NOMO-1 (cell line): ENCODE results near the gene RNASEL.

Experiments used
- DNase-seq, 2 experiments: peaks; one replicate each; lab custom pipeline; 2025; ENCODE audit not compliant: unreplicated experiment in 2 of 2; lab: John Stamatoyannopoulos, UW

RNASEL gene, protein sequence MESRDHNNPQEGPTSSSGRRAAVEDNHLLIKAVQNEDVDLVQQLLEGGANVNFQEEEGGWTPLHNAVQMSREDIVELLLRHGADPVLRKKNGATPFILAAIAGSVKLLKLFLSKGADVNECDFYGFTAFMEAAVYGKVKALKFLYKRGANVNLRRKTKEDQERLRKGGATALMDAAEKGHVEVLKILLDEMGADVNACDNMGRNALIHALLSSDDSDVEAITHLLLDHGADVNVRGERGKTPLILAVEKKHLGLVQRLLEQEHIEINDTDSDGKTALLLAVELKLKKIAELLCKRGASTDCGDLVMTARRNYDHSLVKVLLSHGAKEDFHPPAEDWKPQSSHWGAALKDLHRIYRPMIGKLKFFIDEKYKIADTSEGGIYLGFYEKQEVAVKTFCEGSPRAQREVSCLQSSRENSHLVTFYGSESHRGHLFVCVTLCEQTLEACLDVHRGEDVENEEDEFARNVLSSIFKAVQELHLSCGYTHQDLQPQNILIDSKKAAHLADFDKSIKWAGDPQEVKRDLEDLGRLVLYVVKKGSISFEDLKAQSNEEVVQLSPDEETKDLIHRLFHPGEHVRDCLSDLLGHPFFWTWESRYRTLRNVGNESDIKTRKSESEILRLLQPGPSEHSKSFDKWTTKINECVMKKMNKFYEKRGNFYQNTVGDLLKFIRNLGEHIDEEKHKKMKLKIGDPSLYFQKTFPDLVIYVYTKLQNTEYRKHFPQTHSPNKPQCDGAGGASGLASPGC

DNA sequence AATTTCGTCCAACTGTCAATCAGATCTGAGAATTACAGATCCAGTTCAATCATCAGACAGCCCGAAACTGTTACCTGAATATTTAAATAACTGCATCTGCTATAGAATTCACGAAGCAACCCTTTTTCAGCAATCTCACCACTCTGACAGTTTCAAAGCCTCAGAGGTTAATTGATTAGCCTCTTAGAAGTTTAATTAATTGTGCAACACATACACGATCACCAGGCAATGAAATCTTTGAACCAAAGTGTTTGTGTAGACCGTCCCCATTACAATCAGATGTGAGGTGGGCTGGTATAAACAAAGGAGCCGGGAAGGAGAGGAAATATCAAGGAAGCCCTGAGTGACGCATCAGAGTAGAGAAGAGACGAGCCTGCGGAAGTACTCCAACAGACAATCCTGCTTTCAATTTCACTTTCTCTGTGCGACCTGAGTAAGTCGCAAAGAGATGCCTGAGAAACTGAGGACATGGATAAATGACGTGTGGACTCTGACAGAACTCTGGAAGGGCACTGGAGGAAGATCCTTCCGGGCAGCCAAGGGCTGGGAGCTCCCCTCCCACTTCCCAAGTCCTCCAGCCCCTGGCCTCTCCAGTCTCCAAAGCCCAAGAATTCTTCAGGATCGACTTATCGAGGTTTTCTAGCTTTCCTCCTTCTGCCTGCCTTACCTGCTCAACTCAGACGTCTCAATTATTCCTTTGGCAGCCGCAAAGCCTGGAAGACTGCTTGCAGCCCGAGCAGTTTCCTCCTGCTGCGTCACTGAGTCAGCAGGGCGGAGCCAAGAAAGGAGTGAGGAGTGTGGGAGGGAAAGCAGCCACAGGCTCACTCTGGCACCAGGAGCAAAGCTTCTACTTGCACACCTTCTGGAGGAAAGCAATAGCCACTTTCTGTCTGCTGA is at the start of gene RNASEL:
Gene RNASEL, minus strand, starts transcription at position 757 of the 897 bp plus-strand sequence. CDS start 2,450 bp downstream, outside the sequence.
- DNase-seq, result peak; percentile 11 to 72

DNA sequence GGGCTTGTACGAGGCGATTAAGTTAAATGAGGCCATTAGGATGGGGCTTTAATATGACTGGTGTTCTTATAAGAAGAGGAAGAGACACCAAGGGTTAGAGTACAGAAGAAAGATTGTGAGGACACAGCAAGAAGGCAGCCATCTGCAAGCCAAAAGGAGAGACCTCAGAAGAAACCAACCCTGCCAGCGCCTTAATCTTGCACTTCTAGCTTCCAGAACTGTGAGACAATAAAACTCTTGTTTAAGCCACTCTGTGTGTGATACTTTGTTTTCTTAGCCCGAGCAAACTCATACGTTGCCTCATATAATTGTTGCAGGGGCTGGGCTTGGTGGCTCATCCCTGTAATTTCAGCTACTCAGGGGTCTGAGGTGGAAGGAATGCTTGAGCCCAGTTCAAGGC is 48.7 kb upstream of the RNASEL start:
- no peak for DNase-seq

DNA sequence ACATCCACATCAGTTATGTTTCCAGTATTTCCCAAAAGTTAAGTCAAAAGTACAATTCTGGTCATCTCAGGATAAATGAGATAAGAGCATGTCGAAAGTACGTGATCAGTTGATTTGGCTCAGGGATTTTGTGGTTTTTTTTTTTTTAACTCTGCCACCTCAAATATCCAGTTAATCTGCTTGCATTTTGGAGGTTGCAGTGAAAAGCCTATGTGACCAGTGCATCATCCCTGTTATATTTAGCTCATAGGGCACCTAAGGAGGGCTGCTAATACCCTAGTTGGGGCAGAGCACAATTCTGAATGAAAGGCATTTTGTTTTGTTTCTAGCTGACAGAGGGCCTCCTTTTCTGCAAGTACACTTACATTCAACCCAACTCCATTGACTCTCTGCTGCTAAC is 46.8 kb upstream of the RNASEL start:
- DNase-seq, result no peak

DNA sequence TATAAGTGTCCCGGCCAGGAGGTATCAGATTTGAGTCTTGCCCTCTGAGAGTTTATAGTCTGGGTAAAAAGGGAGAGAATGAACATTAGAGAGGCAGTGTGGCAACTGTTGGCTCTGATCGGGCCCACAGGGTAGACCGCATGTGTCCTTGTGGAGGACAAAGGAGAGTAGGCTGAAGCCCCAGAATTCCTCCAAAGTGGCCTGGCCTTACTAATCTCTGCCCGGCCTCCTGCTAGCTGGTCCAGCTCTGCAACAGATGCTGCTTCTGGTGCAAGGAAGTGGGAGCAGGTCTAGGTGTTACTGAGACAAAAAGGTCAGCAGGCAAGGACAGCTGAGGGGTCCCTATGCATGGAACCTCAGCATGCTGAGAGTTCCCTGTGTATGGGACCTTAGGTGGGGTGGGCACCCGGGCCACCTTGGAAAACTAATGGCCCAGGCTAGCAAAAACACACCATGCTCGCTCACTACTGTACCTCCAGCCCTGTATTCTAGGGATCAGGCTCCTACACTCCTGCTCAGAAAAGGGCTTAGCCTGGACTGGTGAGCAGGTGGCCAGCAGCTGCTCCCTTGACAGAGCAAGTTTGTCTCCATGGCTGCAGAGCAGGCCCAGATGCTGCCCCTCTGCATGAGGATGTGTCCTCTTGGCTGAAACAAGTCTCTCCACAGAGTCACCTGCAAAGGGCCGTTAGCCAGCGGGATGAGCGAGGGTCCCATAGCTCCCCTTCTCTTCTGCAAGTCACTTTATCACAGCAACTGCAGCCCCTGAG is 45.4 kb upstream of the RNASEL start:
- DNase-seq, result no peak

DNA sequence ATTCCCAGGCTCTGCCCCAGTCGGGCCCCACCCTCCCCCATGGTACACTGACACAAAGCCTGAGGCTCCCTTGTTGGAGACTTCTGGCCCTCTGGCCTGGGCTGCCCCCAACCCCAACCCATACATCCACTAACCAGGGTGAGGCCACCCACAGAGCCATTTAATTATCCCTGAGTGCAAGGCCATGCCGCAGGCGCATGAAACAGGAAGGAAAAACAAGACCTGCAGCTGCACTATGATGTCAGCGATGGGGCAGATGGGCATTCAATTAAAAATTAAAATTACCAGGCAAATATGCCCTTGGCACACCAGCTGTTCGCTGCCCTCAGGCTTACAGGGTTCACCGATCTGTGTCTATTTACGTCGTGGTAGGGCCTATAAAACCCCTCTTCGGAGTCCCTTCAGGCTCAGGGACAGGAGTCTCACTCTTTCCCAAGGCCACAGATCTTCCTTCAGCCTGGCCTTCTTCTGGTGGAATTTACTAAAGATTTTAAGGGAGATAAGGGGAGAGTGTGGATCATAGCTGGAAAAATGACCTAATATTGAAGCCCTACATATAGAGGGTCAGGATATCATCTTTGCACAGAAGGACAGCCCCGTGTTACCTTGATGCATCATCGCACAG is 44.7 kb upstream of the RNASEL start:
- no peak for DNase-seq

DNA sequence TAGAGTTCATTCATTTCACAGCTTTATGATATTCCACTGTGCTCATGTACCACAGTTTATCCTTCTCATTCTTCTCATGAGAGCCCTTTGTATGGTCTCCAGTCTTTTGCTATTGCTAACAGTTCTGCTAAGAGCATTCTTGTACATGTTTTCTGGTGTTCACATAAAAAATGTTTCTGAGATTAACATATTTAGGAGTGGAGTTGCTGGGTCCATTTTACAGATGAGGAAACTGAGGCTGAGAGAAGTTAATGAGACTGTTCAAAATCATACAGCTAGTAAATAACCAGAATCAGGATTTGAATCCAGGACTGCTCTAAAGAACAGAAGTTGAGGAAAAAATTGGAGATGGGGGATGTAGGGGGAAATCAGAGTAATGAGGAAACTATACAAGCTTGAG is 44.0 kb upstream of the RNASEL start:
- DNase-seq, result no peak

DNA sequence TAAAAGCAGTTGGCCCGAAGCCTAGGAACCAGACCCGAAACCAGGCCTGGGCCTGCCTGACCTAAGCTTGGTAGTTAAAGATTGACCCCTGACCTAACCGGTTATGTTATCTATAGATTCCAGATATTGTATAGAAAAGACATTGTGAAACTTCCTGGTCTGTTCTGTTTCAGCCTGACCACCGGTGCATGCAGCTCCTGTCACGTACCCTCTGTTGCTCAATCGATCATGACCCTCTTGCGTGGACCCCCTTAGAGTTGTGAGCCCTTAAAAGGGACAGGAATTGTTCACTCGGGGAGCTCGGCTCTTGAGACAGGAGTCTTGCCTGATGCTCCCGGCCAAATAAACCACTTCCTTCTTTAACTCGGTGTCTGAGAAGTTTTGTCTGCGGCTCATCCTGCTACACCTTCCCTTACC is 43.4 kb upstream of the RNASEL start:
- DNase-seq, result peak in 1 of 2 experiments; percentile 24

DNA sequence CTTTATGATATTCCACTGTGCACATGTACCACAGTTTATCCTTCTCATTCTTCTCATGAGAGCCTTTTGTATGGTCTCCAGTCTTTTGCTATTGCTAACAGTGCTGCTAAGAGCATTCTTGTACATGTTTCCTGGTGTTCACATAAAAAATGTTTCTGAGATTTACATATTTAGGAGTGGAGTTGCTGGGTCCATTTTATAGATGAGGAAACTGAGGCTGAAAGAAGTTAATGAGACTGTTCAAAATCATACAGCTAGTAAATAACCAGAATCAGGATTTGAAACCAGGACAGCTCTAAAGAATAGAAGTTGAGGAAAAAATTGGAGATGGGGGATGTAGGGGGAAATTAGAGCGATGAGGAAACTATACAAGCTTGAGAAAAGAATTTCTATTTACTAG is 42.9 kb upstream of the RNASEL start:
- no peak for DNase-seq

DNA sequence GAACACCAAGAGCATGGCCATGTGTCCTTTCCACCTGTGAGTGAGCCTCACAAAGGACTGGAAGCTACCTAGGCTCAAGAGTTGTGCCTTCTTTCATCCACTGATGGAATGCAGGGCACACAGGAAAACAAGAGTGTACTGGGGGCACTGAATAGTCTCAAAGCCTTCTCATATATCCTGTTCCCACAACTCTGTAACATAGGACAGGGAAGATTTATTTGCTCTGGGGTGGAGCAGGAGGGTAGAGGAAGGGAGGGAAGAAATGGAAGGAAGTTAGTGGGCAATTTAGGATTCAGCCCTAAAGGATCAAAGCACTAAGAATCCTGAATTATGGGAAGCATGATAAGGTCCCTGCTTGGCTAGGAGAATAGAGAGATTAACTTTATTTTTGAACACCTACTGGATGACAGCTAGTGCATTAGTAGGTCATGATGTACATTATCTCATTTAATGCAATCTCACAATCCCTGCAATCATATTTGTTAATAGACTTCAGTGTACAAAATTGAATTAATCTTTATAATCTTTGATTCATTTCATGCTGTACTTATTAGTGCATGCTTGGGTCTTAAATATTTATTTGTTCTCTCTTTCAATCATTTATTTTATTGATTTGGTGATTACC is 42.1 kb upstream of the RNASEL start:
- no peak for DNase-seq

DNA sequence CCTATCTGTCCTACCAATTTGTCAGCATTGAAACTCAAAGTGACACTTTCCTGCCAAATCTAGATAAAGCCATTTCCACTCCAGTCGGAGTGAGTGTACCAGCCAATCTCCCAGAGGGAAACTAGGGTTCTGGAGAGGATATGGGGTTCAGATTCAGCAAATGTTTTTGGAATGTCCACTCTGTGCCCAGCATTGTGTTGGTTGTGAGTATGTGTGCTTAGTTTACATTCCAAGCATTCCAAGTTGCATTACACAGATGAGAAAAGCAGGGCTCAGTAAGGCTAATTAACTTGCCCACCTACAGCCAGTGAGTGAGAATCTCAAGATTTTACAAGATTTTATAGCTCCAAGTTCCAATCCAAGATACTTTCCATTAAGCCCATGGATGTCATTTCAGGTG is 41.5 kb upstream of the RNASEL start:
- no peak for DNase-seq

DNA sequence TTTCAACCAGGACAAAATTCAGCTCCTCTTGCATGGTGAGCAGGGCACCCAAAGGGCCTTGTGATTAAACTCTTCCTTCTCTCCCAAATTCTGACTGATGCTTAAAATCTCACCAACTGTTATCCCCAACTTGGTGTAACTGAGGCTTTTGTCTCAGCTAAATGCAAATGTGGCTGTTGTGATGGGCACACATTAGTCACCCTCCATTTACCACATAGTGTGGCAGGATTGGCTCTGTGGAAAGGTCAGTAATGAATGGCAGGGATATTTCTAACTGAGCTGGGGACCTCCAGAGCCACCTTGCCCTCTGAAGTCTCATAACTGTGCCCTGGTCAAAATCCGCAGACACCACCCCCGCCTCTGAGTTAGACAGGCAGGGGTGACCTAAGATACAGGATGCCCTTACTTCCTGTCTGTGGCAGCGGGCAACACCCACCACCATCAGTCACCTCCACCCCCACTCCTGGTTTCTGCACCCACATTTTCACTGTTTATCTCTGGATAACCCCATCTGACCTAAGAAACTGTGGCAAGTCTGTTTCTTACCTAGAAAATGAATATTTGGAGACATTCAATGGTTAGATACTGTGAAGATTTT is 40.5 kb upstream of the RNASEL start:
- no peak for DNase-seq

DNA sequence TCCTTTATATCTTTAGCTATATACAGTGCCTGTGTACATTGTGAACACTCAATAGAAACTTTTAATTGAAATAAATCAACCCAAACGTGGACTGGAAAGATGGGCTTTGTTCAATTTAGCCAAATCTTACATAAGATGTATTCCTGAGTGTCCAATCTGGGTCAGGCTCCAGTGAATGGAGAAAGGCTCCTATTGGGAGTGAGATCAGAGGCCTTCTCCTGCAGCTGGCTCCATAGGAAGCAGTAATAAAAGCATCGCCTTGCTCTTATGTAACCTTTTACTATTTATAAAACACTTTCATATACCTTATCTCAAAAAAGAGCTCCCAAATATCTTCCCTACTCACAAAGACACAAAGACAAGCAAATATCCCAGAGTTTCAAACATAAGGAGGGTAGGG is 40.0 kb upstream of the RNASEL start:
- DNase-seq, result no peak

DNA sequence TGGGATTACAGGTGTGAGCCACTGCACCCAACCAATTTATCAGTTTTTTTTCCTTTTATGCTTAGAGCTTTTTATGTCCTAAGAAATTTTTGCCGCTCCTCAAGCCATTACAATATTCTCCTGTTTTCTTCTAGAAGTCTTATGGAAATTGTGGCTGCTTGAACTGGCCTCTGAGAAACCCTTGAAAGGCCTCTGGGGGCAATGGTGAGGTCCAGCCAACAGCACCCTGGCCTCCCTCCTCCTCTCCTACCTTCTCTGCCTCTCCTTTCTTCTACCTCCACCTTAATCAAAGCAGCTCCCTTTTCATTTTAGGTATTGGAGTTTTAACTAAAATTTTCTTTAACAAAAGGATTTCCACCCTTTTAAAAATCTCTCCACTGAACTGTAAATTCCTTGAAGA is 39.6 kb upstream of the RNASEL start:
- DNase-seq, result no peak

DNA sequence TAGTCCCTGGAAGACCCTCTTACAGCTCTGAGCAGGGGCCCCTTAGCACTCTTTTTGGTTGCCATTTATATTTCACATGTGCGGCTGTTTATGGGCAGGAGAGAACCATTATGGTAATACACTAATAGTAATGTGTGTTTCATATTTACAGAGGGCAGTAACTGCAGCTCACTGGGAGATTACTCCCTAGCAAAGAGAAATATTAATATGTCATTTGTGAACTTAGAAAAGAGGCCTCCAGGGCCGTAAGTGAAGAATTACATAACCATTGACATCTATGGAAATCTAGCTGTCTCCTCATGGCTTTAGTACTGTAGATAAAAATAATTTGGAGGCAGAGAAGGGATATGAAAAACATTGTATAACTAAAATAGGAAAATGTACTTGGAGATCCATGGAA is 38.6 kb upstream of the RNASEL start:
- no peak for DNase-seq

DNA sequence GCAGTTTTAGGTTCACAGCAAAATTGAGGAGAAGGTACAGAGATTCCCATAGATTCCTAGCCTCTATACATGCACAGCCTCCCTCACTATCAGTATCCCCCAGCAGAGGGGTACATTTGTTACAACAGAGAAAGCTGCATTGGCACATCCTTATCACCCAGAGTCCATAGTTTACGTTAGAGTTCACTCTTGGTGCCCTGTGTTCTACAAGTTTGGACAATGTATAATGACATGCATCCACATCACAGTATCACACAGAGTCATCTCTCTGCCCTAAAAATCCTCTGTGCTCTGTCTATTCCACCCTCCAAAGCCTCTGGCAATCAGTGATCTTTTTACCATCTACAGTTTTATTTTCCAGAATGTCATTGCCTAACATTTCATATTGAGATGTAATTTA is 37.5 kb upstream of the RNASEL start:
- no peak for DNase-seq

DNA sequence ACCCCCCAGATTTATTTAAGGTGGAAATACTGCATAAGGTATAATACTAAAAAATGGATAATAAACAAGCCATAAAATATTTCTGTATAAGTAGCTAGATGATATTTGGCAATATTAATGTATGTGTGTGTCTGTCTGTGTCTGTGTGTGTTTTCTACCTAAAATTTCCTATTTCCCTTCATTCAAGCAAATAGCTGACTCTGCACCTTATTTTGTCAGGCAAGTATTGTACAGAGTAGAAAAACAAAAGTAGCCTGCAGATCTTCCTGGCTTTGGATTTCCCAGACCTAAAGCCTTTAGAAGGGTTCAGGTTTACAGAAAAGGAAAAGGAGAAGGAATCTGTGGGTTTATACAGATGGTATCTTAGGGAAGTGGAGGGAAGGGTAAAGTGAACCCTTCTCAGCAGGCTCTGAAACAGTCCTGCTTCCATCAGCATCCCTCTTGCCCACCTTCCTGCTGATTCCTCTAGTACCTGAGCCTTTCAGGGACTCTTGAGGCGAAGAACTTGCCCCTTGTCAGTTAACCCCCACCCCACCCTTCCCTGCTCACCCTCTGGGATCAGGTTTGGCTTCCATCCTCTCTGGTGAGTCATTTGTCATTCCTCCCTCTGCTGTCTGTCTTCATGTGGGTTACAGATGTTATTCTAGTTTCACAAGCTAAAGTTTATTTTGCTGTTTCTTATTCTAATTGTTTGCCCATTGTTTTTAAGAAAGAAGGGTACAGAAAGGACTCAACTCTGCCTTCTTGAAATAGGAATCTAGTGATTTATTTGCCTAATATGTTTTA is 36.9 kb upstream of the RNASEL start:
- DNase-seq, result no peak

DNA sequence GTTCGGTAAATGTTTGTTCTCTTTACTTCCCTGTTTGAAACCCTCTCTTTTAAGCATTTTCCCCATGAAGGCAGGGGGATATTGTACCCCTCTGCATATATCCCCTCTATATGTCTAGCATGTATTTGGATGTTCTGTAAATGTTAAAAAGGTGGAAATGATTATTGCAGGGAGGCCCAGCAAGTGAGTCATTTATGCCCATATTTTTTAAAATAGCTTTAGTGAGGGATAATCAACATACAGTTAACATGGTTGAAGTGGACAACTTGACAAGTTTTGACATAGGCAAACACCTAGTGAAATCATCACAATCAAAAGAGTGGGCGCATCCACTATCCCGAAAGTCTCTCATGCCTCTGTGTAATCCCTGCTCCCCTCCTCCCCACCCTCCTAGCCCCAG is 36.0 kb upstream of the RNASEL start:
- no peak for DNase-seq

DNA sequence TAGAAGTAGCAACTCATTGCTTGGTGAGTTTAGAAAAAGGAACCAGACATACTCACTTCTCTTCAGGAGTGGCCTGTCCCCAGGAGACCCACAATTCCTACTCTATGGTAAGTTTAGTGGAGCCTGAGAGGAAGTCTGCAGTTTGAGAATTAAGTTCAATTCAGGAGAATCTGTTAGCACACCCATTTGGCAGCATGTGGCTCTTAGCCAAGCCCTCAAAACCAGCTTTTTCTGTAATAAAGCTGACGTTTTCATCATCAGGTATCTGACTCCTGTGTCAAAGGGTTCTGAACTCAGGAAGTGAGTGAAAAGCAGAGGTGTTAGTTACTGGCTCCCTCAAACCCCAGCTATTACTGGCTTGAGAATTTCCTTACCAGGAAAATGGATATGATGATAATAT is 35.5 kb upstream of the RNASEL start:
- DNase-seq, result no peak
